ENCODE data around the gene CKAP2L.

Gene CKAP2L

GRCh38 chr2:112791693-112792230 lies 27.4 kb upstream of the CKAP2L start:
- no peaks in the 10 kb centered on the region for H3K27me3 ChIP-seq (replicated peaks; ENCODE audit: control insufficient read depth, insufficient read depth, low read length, poor library complexity, severe bottlenecking)
- H3K9me3 ChIP-seq (ENCODE audit: control insufficient read depth, low read length): no peaks in the 10 kb centered on the region
- no peaks in the 10 kb centered on the region for H3K4me1 ChIP-seq (ENCODE audit: control insufficient read depth, insufficient read depth, low read length, poor library complexity, severe bottlenecking)
- no peak overlapping the region for H3K4me3 ChIP-seq (ENCODE audit: insufficient read depth, low read depth, low read length, poor library complexity, severe bottlenecking)
- no peaks in the 10 kb centered on the region for H3K36me3 ChIP-seq (ENCODE audit: control insufficient read depth, insufficient read depth, low read length)
- H3K27ac ChIP-seq (ENCODE audit: insufficient read depth, low read length, poor library complexity, severe bottlenecking): no peak overlapping the region
- DNase-seq: no peak

- Histone ChIP-seq H3K4me1 (ENCODE audit: control insufficient read depth, insufficient read depth, low read length, poor library complexity, severe bottlenecking) (no peaks in the 10 kb centered on the region), H3K4me3 (ENCODE audit: insufficient read depth, low read depth, low read length, poor library complexity, severe bottlenecking) (no peak overlapping the region), H3K27ac (ENCODE audit: insufficient read depth, low read length, poor library complexity, severe bottlenecking) (no peak overlapping the region), H3K36me3 (ENCODE audit: control insufficient read depth, insufficient read depth, low read length) (no peaks in the 10 kb centered on the region), H3K27me3 (replicated peaks; ENCODE audit: control insufficient read depth, insufficient read depth, low read length, poor library complexity, severe bottlenecking) (no peaks in the 10 kb centered on the region), H3K9me3 (ENCODE audit: control insufficient read depth, low read length) (no peaks in the 10 kb centered on the region)
- DNase-seq: no peak
Measured at GRCh38 chr2:112791019-112791418, 26.6 kb upstream of the CKAP2L start.

GRCh38 chr2:112790305-112790704 lies 25.9 kb upstream of the CKAP2L start:
- Histone ChIP-seq H3K4me3 (ENCODE audit: insufficient read depth, low read depth, low read length, poor library complexity, severe bottlenecking) (no peak overlapping the region), H3K36me3 (ENCODE audit: control insufficient read depth, insufficient read depth, low read length) (no peaks in the 10 kb centered on the region), H3K9me3 (ENCODE audit: control insufficient read depth, low read length) (no peaks in the 10 kb centered on the region), H3K27ac (ENCODE audit: insufficient read depth, low read length, poor library complexity, severe bottlenecking) (no peak overlapping the region), H3K27me3 (replicated peaks; ENCODE audit: control insufficient read depth, insufficient read depth, low read length, poor library complexity, severe bottlenecking) (no peaks in the 10 kb centered on the region), H3K4me1 (ENCODE audit: control insufficient read depth, insufficient read depth, low read length, poor library complexity, severe bottlenecking) (no peaks in the 10 kb centered on the region)
- no peak for DNase-seq

- no peaks in the 10 kb centered on the region for H3K27me3 ChIP-seq (replicated peaks; ENCODE audit: control insufficient read depth, insufficient read depth, low read length, poor library complexity, severe bottlenecking)
- H3K9me3 ChIP-seq (ENCODE audit: control insufficient read depth, low read length): no peaks in the 10 kb centered on the region
- H3K4me3 ChIP-seq (ENCODE audit: insufficient read depth, low read depth, low read length, poor library complexity, severe bottlenecking): no peak overlapping the region
- H3K4me1 ChIP-seq (ENCODE audit: control insufficient read depth, insufficient read depth, low read length, poor library complexity, severe bottlenecking): no peaks in the 10 kb centered on the region
- no peaks in the 10 kb centered on the region for H3K36me3 ChIP-seq (ENCODE audit: control insufficient read depth, insufficient read depth, low read length)
- H3K27ac ChIP-seq (ENCODE audit: insufficient read depth, low read length, poor library complexity, severe bottlenecking): no peak overlapping the region
- no peak for DNase-seq
Measured at GRCh38 chr2:112789186-112789585, 24.8 kb upstream of the CKAP2L start.

GRCh38 chr2:112788653-112789052 lies 24.2 kb upstream of the CKAP2L start:
- Histone ChIP-seq H3K4me1 (ENCODE audit: control insufficient read depth, insufficient read depth, low read length, poor library complexity, severe bottlenecking) (no peaks in the 10 kb centered on the region), H3K27ac (ENCODE audit: insufficient read depth, low read length, poor library complexity, severe bottlenecking) (no peak overlapping the region), H3K36me3 (ENCODE audit: control insufficient read depth, insufficient read depth, low read length) (no peaks in the 10 kb centered on the region)

GRCh38 chr2:112787729-112788393 lies 23.5 kb upstream of the CKAP2L start:
- H3K4me3 ChIP-seq (ENCODE audit: insufficient read depth, low read depth, low read length, poor library complexity, severe bottlenecking): no peak overlapping the region
- no peak overlapping the region for H3K27ac ChIP-seq (ENCODE audit: insufficient read depth, low read length, poor library complexity, severe bottlenecking)
- H3K27me3 ChIP-seq (replicated peaks; ENCODE audit: control insufficient read depth, insufficient read depth, low read length, poor library complexity, severe bottlenecking): no peaks in the 10 kb centered on the region
- no peak for DNase-seq
- H3K4me1 ChIP-seq (ENCODE audit: control insufficient read depth, insufficient read depth, low read length, poor library complexity, severe bottlenecking): no peaks in the 10 kb centered on the region
- H3K9me3 ChIP-seq (ENCODE audit: control insufficient read depth, low read length): no peaks in the 10 kb centered on the region
- H3K36me3 ChIP-seq (ENCODE audit: control insufficient read depth, insufficient read depth, low read length): no peaks in the 10 kb centered on the region

More at GRCh38 chr2:112788653-112789052, 24.2 kb upstream of the CKAP2L start:
- Histone ChIP-seq H3K4me3 (ENCODE audit: insufficient read depth, low read depth, low read length, poor library complexity, severe bottlenecking) (no peak overlapping the region), H3K27me3 (replicated peaks; ENCODE audit: control insufficient read depth, insufficient read depth, low read length, poor library complexity, severe bottlenecking) (no peaks in the 10 kb centered on the region), H3K9me3 (ENCODE audit: control insufficient read depth, low read length) (no peaks in the 10 kb centered on the region)
- no peak for DNase-seq

GRCh38 chr2:112787294-112787693 lies 22.9 kb upstream of the CKAP2L start:
- Histone ChIP-seq H3K27ac (ENCODE audit: insufficient read depth, low read length, poor library complexity, severe bottlenecking) (no peak overlapping the region), H3K36me3 (ENCODE audit: control insufficient read depth, insufficient read depth, low read length) (no peaks in the 10 kb centered on the region), H3K9me3 (ENCODE audit: control insufficient read depth, low read length) (no peaks in the 10 kb centered on the region), H3K27me3 (replicated peaks; ENCODE audit: control insufficient read depth, insufficient read depth, low read length, poor library complexity, severe bottlenecking) (no peaks in the 10 kb centered on the region), H3K4me1 (ENCODE audit: control insufficient read depth, insufficient read depth, low read length, poor library complexity, severe bottlenecking) (no peaks in the 10 kb centered on the region), H3K4me3 (ENCODE audit: insufficient read depth, low read depth, low read length, poor library complexity, severe bottlenecking) (no peak overlapping the region)
- DNase-seq: no peak

- no peaks in the 10 kb centered on the region for H3K27me3 ChIP-seq (replicated peaks; ENCODE audit: control insufficient read depth, insufficient read depth, low read length, poor library complexity, severe bottlenecking)
- H3K27ac ChIP-seq (ENCODE audit: insufficient read depth, low read length, poor library complexity, severe bottlenecking): no peak within 1 kb of the TSS
- H3K9me3 ChIP-seq (ENCODE audit: control insufficient read depth, low read length): no peaks in the 10 kb centered on the region
- no peaks in the 10 kb centered on the region for H3K4me1 ChIP-seq (ENCODE audit: control insufficient read depth, insufficient read depth, low read length, poor library complexity, severe bottlenecking)
- H3K36me3 ChIP-seq (ENCODE audit: control insufficient read depth, insufficient read depth, low read length): no peaks in the 10 kb centered on the region
- no peak for DNase-seq
- no peak within 1 kb of the TSS for H3K4me3 ChIP-seq (ENCODE audit: insufficient read depth, low read depth, low read length, poor library complexity, severe bottlenecking)
Measured at GRCh38 chr2:112784199-112785189, 20.1 kb upstream of the CKAP2L start, which contains the start of gene IL1A. Gene IL1A (minus strand): TSS chr2:112784493. CDS start chr2:112783770, 723 bp downstream.

- no peak overlapping the region for H3K27ac ChIP-seq (ENCODE audit: insufficient read depth, low read length, poor library complexity, severe bottlenecking)
- H3K4me3 ChIP-seq (ENCODE audit: insufficient read depth, low read depth, low read length, poor library complexity, severe bottlenecking): no peak overlapping the region
Measured at GRCh38 chr2:112783187-112783714, 18.8 kb upstream of the CKAP2L start.

More at GRCh38 chr2:112783187-112783714, 18.8 kb upstream of the CKAP2L start:
- no peaks in the 10 kb centered on the region for H3K27me3 ChIP-seq (replicated peaks; ENCODE audit: control insufficient read depth, insufficient read depth, low read length, poor library complexity, severe bottlenecking)
- no peak for DNase-seq
- H3K36me3 ChIP-seq (ENCODE audit: control insufficient read depth, insufficient read depth, low read length): no peaks in the 10 kb centered on the region
- no peaks in the 10 kb centered on the region for H3K4me1 ChIP-seq (ENCODE audit: control insufficient read depth, insufficient read depth, low read length, poor library complexity, severe bottlenecking)
- H3K9me3 ChIP-seq (ENCODE audit: control insufficient read depth, low read length): no peaks in the 10 kb centered on the region

All from effector memory CD4-positive, alpha-beta T cell (primary cell).